ENCODE data around the gene XXYLT1.

- TF ChIP-seq, protein P1, sequence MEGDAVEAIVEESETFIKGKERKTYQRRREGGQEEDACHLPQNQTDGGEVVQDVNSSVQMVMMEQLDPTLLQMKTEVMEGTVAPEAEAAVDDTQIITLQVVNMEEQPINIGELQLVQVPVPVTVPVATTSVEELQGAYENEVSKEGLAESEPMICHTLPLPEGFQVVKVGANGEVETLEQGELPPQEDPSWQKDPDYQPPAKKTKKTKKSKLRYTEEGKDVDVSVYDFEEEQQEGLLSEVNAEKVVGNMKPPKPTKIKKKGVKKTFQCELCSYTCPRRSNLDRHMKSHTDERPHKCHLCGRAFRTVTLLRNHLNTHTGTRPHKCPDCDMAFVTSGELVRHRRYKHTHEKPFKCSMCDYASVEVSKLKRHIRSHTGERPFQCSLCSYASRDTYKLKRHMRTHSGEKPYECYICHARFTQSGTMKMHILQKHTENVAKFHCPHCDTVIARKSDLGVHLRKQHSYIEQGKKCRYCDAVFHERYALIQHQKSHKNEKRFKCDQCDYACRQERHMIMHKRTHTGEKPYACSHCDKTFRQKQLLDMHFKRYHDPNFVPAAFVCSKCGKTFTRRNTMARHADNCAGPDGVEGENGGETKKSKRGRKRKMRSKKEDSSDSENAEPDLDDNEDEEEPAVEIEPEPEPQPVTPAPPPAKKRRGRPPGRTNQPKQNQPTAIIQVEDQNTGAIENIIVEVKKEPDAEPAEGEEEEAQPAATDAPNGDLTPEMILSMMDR (IDR thresholded peaks at IDR 0.05), result no peak
- TF ChIP-seq POLR2A (IDR thresholded peaks at IDR 0.05) (no peak), EP300 (IDR thresholded peaks at IDR 0.05) (no peak)
These were observed 15.8 kb downstream of the XXYLT1 start for GRCh38 chr3:195255176-195255500.

Measured in tibial nerve (tissue), 4 donors.